ENCODE results near the gene DOCK1. TPM values are rescaled to one million over a fixed set of nuclear protein-coding genes. Genes with fewer than 3 reads are reported as not detected.

DOCK1 gene
- total RNA-seq, 4 donors from 2014 or later = 31.3 to 82.3 (median 44.1) TPM

DNA sequence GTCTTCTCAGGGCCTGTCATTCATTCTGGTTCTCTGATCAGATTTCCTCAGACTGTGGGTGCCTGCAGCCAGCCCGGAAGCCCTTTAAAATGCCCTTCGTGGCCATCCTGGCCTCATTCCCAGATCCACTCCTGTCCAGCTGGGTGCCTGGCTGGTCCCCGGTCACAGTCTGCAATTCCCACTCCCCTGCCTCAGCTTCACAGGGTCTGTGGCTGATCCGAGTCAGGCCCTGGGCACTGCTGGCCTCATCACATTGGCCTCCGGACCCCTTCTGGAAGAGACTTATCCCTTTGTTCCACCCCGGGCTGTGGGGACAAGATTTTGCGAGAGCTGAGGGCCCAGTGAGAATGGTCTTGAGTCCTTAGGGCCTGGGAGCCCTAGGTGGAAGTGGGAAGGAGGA, 12.1 kb downstream of the DOCK1 start:
- TF ChIP-seq, protein P1, sequence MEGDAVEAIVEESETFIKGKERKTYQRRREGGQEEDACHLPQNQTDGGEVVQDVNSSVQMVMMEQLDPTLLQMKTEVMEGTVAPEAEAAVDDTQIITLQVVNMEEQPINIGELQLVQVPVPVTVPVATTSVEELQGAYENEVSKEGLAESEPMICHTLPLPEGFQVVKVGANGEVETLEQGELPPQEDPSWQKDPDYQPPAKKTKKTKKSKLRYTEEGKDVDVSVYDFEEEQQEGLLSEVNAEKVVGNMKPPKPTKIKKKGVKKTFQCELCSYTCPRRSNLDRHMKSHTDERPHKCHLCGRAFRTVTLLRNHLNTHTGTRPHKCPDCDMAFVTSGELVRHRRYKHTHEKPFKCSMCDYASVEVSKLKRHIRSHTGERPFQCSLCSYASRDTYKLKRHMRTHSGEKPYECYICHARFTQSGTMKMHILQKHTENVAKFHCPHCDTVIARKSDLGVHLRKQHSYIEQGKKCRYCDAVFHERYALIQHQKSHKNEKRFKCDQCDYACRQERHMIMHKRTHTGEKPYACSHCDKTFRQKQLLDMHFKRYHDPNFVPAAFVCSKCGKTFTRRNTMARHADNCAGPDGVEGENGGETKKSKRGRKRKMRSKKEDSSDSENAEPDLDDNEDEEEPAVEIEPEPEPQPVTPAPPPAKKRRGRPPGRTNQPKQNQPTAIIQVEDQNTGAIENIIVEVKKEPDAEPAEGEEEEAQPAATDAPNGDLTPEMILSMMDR (IDR thresholded peaks at IDR 0.05) = no peak
- ATAC-seq (ENCODE audit: low FRiP score) (no peak), DNase-seq (ENCODE audit: low spot score) (no peak)

DNA sequence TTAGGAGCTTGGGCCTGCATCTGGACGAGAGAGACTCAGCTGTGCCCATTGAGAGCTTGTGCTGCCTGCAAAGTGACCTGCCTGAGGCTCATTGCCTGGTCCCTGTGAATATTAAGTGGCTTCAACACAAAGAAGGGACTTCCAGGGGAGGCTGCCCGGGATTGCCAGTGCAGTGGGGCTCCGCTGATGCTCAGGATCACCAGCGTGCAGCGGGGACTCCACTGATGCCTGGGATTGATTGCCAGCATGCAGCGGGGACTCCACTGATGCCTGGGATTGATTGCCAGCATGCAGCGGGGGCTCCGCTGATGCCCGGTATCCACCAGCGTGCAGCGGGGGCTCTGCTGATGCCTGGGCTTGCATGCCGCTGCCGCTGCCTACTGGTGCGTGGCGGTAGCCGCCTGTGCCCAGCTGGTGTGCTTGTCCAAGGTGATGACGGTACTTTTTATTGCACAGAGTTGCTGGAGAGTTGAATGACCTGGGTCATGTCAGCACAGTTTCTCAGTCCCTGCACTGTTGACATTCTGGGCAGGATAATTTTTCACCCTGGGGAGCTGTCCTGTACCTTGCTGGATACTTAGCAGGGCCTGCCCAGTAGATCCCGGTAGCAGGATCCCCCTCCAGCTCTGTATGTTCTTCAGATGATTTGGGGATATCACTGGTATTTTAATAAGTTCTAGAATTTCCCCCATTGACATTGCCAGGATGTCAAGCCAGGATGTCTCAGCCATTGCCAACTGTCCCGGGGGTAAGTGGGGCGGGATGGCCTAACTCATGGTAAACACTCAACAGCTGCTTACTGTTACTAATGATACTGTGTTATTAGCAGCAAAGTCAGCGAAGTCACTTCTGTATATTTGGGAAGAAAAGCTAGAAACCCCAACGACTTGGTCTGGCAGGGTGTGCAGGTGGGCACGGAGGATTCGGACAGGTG, 13.0 kb downstream of the DOCK1 start:
- TF ChIP-seq, protein P1 (IDR thresholded peaks at IDR 0.05) = no peak
- ATAC-seq (ENCODE audit: low FRiP score) = no peak
- no peak for DNase-seq (ENCODE audit: low spot score)

DNA sequence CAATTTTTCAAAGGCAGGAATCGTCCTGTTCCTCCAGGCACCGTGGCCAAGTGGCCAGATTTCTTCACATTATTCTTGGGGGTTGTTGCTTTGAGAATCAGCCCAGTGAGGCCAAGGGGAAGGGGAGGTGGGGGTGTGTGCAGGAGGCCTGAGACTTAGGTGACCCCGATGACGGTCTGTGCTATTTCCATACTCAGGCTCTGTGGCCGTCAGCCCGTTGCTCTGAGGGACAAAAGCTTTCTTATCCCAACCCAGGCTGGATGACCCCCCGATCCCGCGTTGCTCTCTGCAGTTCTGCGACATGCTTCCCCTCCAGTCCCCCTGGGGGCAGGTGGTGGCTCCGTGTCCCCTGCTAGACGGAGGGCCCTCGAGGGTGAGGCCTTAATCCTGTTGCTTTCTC, 14.2 kb downstream of the DOCK1 start:
- DNase-seq (ENCODE audit: low spot score) (no peak), ATAC-seq (ENCODE audit: low FRiP score) (no peak)
- TF ChIP-seq, protein P1 (IDR thresholded peaks at IDR 0.05) = no peak

DNA sequence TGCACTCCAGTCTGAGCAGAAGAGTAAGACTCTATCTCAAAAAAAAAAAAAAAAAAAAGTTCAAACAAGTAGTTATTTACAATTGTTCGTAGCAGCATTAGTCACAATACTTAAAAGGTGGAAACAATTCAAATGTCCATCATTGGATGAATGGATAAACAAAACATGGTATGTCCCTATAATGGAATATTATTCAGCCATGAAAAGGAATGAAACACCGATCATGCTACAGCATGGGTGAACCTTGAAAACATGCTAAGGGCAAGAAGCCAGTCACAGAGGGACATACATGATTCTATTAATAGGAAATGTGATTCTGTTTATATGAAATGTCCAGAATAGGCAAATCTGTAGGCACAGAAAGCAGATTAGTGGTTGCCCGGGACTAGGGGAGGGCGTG, 15.9 kb downstream of the DOCK1 start:
- ATAC-seq (ENCODE audit: low FRiP score) = no peak
- TF ChIP-seq, protein P1 (IDR thresholded peaks at IDR 0.05) = no peak
- no peak for DNase-seq (ENCODE audit: low spot score)

DNA sequence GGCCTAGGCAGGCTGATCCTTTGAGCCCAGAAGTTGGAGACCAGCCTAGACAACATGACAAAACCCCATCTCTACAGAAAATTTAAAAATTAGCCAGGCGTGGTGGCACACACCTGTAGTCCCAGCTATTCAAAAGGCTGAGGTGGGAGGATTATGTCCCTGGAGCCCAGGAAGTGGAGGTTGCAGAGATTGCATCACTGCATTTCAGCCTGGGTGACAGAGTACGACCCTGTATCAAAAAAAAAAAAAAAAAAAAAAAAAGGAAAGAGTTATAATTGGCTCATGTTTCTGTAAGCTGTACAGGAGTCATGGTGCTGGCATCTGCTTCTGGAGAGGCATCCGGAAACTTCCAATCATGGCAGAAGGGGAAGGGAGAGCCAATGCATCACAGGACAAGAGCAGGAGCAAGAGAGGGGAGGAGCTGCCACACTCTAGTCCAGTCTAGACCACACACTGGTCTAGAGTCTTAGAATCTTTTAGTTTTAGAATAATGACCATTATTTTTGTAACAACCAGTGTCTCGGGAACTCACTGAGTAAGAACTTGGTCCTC, 16.8 kb downstream of the DOCK1 start:
- ATAC-seq (ENCODE audit: low FRiP score) = no peak
- TF ChIP-seq, protein P1 (IDR thresholded peaks at IDR 0.05) = no peak
- DNase-seq (ENCODE audit: low spot score) = no peak

DNA sequence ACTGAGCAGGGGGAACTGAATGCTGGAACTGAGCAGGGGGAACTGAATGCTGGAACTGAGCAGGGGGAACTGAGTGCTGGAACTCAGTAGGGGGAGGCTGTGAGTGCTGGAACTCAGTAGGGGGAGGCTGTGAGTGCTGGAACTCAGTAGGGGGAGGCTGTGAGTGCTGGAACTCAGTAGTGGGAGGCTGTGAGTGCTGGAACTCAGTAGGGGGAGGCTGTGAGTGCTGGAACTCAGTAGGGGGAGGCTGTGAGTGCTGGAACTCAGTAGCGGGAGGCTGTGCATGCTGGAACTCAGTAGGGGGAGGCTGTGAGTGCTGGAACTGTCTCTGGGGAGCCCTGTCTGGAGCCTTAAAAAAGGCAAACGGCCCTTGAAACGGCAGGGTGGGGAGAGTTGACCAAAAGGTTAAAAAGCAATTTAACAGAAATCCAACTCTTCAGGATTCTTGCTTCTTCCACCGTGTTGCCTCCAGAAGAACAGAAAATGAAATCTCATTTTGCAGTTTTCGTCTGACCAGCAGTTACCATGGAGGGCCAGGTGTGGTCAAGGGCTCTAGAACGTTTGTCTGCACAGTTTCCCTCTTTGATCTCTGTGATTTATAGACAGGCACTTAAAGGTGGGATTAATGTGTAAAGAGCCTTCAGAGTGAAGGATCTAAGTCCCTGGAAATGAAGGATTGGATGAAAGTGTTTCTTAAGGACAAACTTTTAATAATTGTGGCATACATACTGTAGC, 19.1 kb downstream of the DOCK1 start:
- TF ChIP-seq, protein P1 (IDR thresholded peaks at IDR 0.05) = no peak

More for the DNA sequence above, 19.1 kb downstream of the DOCK1 start:
- DNase-seq (ENCODE audit: low spot score) (no peak), ATAC-seq (ENCODE audit: low FRiP score) (no peak)

All from omental fat pad (tissue), 4 donors.